ENCODE results near the gene CST7.
"Not testable (repeated sequence)": the region's sequence is repeated elsewhere in the genome, so short reads cannot be mapped to it uniquely, and the experiment has no call there.

CST7 gene

GRCh38 chr20:24929867-24930723 is 19.0 kb upstream of the CST7 start:
- DNase-seq: not testable (repeated sequence)

GRCh38 chr20:24930724-24931688 is 18.1 kb upstream of the CST7 start:
- DNase-seq: not testable (repeated sequence)

DNA sequence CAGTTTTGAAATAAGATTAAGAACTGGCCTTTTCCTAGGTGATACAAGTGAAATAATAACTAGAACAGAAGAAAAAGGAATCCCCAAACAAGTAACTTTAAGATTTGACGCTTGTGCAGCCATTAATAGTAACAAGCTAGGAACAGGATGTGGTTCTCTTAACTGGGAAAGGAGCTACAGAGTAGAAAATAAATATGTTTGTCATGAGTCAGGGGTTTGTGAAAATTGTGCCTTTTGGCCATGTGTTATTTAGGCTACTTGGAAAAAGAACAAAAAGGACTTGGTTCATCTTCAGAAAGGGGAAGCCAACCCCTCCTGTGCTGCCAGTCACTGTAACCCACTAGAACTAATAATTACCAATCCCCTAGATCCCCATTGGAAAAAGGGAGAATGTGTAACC is 17.2 kb upstream of the CST7 start:
- not testable (repeated sequence) for DNase-seq

DNA sequence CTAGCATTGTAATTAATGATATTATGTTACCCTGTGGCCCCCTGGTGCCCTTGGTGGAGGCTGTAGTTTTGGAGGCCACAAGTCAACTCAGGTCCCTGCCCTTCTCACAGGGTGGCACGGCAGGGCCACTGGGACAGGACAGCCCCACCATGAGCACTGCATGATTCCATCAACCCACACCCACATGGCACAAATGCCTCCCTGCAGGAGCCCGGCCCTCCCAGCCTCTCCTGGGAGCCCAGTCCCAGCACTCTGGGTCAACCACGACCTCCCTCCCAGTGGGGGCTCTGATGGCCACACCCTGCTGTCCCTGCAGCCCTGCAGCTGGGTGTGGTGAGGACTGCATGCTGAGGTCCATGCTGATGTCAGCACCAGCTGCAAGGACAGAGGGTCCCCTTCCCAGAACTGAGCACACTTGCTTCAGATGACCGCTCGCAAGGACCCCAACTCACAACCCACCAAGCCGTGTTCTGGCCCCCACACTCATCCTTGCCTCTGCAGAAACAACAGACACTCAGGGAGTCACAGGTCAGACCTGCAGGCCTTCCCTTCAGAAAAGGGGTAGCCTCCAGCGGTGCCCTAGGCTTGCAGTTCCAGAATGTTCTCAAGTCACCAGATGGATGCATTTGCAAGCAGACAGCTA is 15.7 kb upstream of the CST7 start:
- no peak for DNase-seq

DNA sequence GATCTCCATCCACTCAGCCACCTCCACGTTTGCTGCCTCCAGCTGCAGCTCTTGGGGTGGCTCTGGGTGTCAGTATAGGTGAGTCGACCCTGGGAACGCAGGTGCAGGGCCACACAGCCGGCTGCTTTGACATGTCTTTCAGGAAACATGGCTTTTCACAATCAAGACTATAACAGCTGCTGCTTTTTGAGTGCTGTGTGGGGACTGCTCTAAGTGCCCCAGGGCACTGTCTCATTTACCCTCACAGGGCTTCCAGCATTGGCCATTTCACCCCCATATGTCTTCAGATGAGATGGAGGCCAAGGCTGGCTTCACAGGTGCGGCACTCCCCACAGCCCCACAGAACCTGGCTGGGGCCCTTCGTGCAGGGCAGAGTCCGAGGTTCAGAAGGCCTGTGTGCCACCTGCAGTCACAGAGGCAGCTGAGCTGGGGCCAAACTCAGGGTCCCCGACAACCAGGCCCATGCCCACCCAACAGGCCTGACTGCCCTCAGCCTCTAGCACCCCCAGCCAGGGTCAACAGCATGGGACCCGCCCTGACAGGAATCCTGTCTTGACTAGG is 14.9 kb upstream of the CST7 start:
- DNase-seq: peak; percentile 72

GRCh38 chr20:24934716-24935115 is 14.4 kb upstream of the CST7 start:
- no peak for DNase-seq

DNA sequence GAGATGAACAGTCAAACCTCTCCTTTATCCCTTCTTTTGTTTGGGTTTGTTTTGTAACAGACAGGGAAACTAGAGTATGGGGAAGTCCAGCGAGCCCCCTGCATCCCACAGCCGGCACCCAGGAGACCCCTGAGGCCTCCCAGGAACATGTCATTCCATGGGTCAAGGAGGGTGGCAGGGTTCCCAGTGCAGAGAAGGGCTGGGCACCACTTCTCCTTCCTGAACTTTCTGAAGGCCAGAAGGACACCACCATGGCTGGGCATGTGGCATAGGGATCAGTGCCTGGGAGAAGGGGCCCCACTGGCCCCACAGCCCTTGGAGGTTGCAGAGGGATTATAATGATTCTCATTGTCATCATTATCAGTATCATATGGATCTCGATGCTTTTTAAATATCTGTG is 13.9 kb upstream of the CST7 start:
- no peak for DNase-seq

- no peak for DNase-seq
Observed at GRCh38 chr20:24935766-24936525, 13.1 kb upstream of the CST7 start.

GRCh38 chr20:24936526-24937407 is 12.3 kb upstream of the CST7 start:
- no peak for DNase-seq

DNA sequence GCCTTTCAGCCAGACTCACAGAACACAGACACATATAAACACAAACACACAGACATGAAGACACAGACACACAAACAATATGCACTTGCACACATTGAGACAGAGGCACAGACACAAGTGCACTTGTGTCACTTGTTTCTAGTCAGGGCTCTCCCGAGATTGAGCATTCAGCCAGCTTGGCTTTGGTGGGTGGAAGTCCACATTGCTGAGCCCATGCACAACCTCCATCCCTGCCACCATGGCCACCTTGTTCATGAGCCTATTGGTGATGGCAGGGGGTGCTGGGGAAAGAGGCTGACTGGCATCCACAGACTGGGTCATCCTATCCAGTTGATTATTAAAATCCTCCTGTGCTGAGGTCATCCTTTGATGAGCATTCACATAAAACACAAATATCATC is 11.5 kb upstream of the CST7 start:
- DNase-seq: no peak

- DNase-seq: no peak
Observed at GRCh38 chr20:24938498-24938897, 10.6 kb upstream of the CST7 start.

- DNase-seq: no peak
Observed at GRCh38 chr20:24939036-24939435, 10.0 kb upstream of the CST7 start.

- no peak for DNase-seq
Observed at GRCh38 chr20:24942679-24943078, 6.4 kb upstream of the CST7 start.

DNA sequence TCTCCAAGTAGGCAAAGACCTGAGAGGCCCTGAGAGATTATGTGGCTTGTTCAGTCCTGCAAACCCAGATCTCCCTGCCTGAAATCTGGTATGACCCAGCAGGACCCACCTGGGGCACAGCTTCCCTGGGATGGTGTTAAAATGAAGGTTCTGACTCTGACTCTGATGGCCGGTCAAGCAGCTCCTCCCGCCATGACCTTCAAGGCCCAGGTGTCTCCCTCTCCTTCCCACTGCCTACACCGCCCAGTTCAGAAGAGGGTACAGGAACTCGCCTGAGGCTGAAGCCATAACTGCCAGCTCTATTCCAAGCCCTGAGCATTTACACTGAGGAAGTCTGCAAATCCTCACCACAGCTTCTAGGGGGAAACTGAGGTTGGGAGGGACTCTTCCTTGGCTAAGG is 5.9 kb upstream of the CST7 start:
- no peak for DNase-seq

DNA sequence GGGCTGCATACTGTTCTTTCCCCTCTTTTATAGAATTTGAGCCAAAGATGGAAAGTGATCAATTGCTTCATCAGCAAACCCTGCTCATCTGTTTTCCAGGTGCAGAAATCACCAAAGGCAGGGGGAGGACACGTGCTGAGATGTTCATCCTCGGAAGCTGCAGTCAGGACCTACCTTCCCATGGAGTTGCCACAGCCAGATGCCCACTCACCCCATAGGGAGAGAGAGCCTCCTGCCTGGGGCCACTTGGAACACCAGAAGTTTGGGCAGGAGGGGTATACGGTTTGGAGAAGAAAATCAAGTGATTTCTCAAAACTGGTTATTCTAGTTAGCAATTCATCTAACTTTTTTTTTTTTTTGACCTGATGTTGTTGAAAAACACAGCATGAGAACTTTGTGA is 5.3 kb upstream of the CST7 start:
- no peak for DNase-seq

DNA sequence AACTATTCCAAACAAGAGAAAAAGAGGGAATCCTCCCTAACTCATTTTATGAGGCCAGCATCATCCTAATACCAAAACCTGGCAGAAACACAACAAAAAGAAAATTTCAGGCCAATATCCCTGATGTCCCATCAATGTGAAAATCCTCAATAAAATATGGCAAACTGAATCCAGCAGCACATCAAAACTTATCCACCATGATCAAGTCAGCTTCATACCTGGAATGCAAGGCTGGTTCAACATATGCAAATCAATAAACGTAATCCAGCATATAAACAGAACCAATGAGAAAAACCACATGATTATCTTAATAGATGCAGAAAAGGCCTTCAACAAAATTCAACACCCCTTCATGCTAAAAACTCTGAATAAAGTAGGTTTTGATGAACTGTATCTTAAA is 2.7 kb upstream of the CST7 start:
- not testable (repeated sequence) for DNase-seq

- DNase-seq: not testable (repeated sequence)
Observed at GRCh38 chr20:24948396-24948938, 602 bp upstream of the CST7 start.

GRCh38 chr20:24949756-24950127 is 673 bp downstream of the CST7 start:
- DNase-seq: peak; percentile 29

DNA sequence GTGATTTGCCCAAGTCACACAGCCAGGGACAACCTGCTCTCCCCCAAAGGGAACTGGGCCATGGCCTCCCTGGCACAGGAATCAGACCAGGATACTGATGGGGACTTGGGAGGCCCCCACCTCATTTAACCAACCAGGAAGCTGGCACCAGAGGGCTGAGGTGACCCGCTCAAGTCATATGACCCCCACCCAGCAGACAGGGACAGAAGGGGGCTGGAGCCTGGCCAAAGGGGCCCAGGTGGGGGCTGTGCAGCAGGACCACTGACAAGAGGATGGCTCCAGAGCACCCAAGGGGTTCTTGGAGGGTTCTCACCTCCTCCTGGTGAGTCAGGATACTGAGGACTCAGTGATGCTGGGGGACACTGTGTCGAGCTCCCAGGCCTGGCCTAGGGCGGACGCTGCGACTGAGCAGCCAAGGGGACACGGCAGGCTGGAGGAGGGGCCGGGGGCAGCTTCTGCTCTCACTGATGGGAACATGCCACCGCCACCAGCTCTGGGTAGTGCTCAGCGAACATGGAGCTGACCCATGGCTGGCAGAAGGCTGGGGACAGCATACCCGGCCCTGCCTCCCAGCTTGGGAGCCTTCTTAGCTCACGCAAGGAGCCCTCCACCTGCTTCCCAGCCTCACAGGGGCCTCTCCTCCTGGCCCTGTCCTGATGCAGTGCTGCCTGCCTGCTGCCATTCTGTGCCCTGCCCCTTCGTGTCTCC is 1.2 kb downstream of the CST7 start:
- no peak for DNase-seq

DNA sequence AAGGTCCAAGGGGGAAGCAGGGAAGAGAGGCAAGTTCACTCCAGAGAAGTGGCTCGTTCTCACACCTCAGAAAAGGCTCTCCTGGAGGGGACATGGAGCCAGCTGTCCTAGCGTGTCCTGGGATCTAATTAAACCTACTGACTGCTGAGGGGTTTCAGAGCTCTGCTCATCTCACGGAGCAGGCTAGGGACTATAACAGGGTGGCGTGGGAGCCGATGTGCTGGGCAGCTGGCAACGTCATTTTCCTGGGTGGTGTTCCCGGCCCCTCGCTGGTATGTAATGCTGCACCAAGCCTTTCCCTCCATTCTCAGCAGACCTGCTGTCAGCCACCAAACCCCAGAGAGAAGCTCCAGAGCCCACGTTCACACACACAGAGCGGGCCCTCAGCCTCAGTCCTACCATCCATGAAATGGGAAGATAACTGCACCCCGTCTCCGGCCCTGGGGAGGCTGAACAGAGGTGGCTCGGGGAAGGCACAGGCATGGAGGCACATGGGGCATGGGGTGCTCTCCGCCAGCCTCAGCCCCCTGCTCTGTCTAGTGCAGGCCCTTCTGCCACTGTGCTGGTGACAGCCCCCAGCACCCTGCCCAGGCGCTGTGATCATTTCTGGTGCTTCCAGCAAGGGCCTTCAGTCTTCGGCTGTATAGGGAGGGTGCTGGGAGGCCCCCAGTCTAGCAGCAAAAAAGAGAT is 1.9 kb downstream of the CST7 start:
- no peak for DNase-seq
